ENCODE data around the gene ARHGAP10.

Gene ARHGAP10

GRCh38 chr4:148061141-148061481 is 329.2 kb downstream of the ARHGAP10 start:
- Histone ChIP-seq H3K27ac (no peak overlapping the region), H3K9me3 (no peaks in the 10 kb centered on the region), H3K4me3 (ENCODE audit: low read depth in 1 of 2, low read length in 1 of 2) (no peak overlapping the region), H3K27me3 (no peaks in the 10 kb centered on the region), H3K36me3 (no peaks in the 10 kb centered on the region), H3K4me1 (ENCODE audit: control insufficient read depth in 1 of 2, insufficient read depth in 1 of 2, low read depth in 1 of 2, low read length in 1 of 2) (peaks cover 0 to 4% of the 10 kb centered on the region in 2 experiments)
- no peak for TF ChIP-seq CTCF (IDR thresholded peaks at IDR 0.05)

DNA sequence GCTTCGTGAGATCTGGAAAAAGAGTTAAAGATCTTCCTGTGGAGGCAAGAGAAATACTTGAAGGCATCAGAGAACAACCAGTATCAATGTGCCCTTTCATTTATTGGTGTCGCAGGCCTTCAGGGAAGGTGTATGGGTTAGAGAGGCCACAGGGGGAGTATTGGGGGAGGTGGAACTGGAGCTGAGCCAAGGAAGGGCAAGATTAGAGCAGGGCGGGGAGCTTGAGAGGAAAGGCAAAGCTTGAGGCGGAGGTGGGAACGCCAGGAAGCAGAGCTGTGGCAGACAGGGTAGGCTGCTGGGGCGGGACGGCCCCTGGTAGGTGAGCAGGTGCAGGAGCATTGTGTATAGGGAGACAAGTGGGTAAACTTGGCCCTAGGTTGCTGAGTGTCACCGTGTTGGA is 329.9 kb downstream of the ARHGAP10 start:
- no peak for TF ChIP-seq CTCF (IDR thresholded peaks at IDR 0.05)
- no peak overlapping the region for H3K27ac ChIP-seq

DNA sequence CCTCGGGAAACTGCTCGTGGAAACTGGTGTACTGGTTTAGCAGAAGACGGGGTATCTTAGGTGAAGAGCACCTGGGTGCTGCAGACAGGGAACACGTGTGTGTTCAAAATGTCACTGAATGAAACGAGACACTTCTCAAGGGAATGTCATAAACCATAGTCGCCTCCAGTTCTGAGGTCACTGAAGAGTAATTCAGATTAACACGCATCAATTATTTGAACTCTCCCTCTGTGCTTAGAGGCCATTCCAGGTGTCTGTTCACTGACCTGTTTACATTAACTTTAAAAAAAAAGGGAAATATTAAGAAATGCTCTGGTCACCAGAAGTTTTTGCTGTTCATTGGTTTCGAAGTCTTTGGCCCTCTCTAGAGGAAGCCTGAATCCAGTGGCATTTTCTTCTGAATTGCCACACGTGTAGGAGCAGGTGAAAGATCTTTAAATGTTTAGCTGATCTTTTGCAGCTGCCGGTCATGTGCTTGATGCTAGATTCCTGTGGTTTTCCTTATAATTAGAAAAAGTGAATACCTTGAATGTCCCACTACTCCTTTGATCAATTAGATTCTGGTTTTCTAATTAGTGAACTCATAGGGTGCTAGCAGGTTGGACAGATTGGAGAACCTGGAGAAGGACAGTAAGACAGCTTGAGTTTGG is 330.5 kb downstream of the ARHGAP10 start:
- H3K4me1 ChIP-seq (ENCODE audit: control insufficient read depth in 1 of 2, insufficient read depth in 1 of 2, low read depth in 1 of 2, low read length in 1 of 2) = no peaks in the 10 kb centered on the region
- TF ChIP-seq CTCF (IDR thresholded peaks at IDR 0.05) = no peak
- no peaks in the 10 kb centered on the region for H3K27me3 ChIP-seq
- no peaks in the 10 kb centered on the region for H3K9me3 ChIP-seq
- no peaks in the 10 kb centered on the region for H3K36me3 ChIP-seq
- H3K4me3 ChIP-seq (ENCODE audit: low read depth in 1 of 2, low read length in 1 of 2) = no peak overlapping the region
- H3K27ac ChIP-seq = no peak overlapping the region

More for the DNA sequence above, 329.9 kb downstream of the ARHGAP10 start:
- peaks cover 0 to 4% of the 10 kb centered on the region in 2 experiments for H3K4me1 ChIP-seq (ENCODE audit: control insufficient read depth in 1 of 2, insufficient read depth in 1 of 2, low read depth in 1 of 2, low read length in 1 of 2)
- H3K36me3 ChIP-seq = no peaks in the 10 kb centered on the region
- H3K4me3 ChIP-seq (ENCODE audit: low read depth in 1 of 2, low read length in 1 of 2) = no peak overlapping the region
- H3K9me3 ChIP-seq = no peaks in the 10 kb centered on the region
- H3K27me3 ChIP-seq = no peaks in the 10 kb centered on the region

- no peaks in the 10 kb centered on the region for H3K36me3 ChIP-seq
- no peaks in the 10 kb centered on the region for H3K4me1 ChIP-seq (ENCODE audit: control insufficient read depth in 1 of 2, insufficient read depth in 1 of 2, low read depth in 1 of 2, low read length in 1 of 2)
- H3K27me3 ChIP-seq = no peaks in the 10 kb centered on the region
- H3K4me3 ChIP-seq (ENCODE audit: low read depth in 1 of 2, low read length in 1 of 2) = no peak overlapping the region
- no peak overlapping the region for H3K27ac ChIP-seq
- no peak for TF ChIP-seq CTCF (IDR thresholded peaks at IDR 0.05)
- H3K9me3 ChIP-seq = no peaks in the 10 kb centered on the region
These were observed 332.6 kb downstream of the ARHGAP10 start for GRCh38 chr4:148064451-148064850.

DNA sequence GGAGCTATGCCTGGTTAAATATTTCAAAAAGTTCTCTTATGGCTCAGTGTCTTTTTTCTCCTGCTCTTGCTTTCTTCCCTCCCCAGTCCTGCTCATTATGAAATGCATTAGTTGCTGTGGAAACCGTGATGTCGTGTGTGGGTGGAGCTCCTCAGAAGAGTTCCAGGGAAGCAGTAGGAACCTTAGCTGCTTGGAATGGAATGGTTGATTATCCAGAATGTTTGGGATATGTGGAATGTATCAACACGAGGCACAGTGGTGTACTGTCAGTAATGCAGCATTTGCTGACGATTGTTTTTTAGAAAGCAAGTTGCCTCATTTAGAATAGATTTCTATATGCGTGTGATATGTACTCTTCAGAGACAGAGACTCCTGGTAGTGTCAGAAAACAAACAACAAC is 333.2 kb downstream of the ARHGAP10 start:
- no peak for TF ChIP-seq CTCF (IDR thresholded peaks at IDR 0.05)
- Histone ChIP-seq H3K36me3 (no peaks in the 10 kb centered on the region), H3K27ac (no peak overlapping the region), H3K4me1 (ENCODE audit: control insufficient read depth in 1 of 2, insufficient read depth in 1 of 2, low read depth in 1 of 2, low read length in 1 of 2) (no peaks in the 10 kb centered on the region), H3K4me3 (ENCODE audit: low read depth in 1 of 2, low read length in 1 of 2) (no peak overlapping the region), H3K9me3 (no peaks in the 10 kb centered on the region), H3K27me3 (no peaks in the 10 kb centered on the region)

Data from neutrophil (primary cell).